ENCODE data around the gene TMED1.
"Not testable (repeated sequence)": the region's sequence is repeated elsewhere in the genome, so short reads cannot be mapped to it uniquely, and the experiment has no call there.

TMED1 gene

GRCh38 chr19:10835754-10836478 is at the start of gene TMED1:
Gene TMED1, minus strand, starts transcription at chr19:10836212. Its CDS starts 21 bp downstream, at chr19:10836191.
- DNase-seq: peak; percentile 94

GRCh38 chr19:10885201-10886169 is 49.5 kb upstream of the TMED1 start:
- DNase-seq: no peak

- no peak for DNase-seq
These were observed 48.3 kb upstream of the TMED1 start for GRCh38 chr19:10884274-10884673.

- DNase-seq: no peak
These were observed 46.1 kb upstream of the TMED1 start for GRCh38 chr19:10882108-10882457.

GRCh38 chr19:10881403-10882107 is 45.5 kb upstream of the TMED1 start:
- no peak for DNase-seq

GRCh38 chr19:10878253-10878652 is 42.2 kb upstream of the TMED1 start:
- DNase-seq: no peak

GRCh38 chr19:10877608-10878007 is 41.6 kb upstream of the TMED1 start:
- DNase-seq: not testable (repeated sequence)

- DNase-seq: no peak
These were observed 40.6 kb upstream of the TMED1 start for GRCh38 chr19:10876459-10877240.

GRCh38 chr19:10874024-10874423 is 38.0 kb upstream of the TMED1 start:
- DNase-seq: no peak

GRCh38 chr19:10872546-10873107 is 36.6 kb upstream of the TMED1 start:
- DNase-seq: peak; percentile 54

- DNase-seq: peak; percentile 42
These were observed 35.9 kb upstream of the TMED1 start for GRCh38 chr19:10871711-10872545.

- peak; percentile 99 for DNase-seq
These were observed 35.1 kb upstream of the TMED1 start, which contains the start of gene CARM1 for GRCh38 chr19:10870955-10871603. Gene CARM1, plus strand, starts transcription at chr19:10871553. Its CDS starts 150 bp downstream, at chr19:10871703.

- no peak for DNase-seq
These were observed 34.5 kb upstream of the TMED1 start for GRCh38 chr19:10870501-10870954.

GRCh38 chr19:10869872-10870311 is 33.9 kb upstream of the TMED1 start:
- not testable (repeated sequence) for DNase-seq

- no peak for DNase-seq
These were observed 33.0 kb upstream of the TMED1 start for GRCh38 chr19:10868872-10869547.

- DNase-seq: no peak
These were observed 30.5 kb upstream of the TMED1 start for GRCh38 chr19:10866495-10866894.

GRCh38 chr19:10864538-10864899 is 28.5 kb upstream of the TMED1 start:
- DNase-seq: peak; percentile 81

- DNase-seq: no peak
These were observed 27.2 kb upstream of the TMED1 start for GRCh38 chr19:10863107-10863717.

- DNase-seq: no peak
These were observed 26.6 kb upstream of the TMED1 start for GRCh38 chr19:10862561-10863106.

Measured in activated naive CD4-positive, alpha-beta T cell treated with anti-CD3 and anti-CD28 coated beads, Interleukin-2, amount 50 U/mL, for 16 hours (primary cell).